Central memory CD8-positive, alpha-beta T cell (primary cell): Measurements from ENCODE around the gene GTF2A1.

Experiments used
- ATAC-seq: fragments of 150-1000 bp; cut with Tn5 transposase; replicated peaks from 2 replicates; pipeline ENCODE4 v1.10.0; 2022; ENCODE audit warnings: mild to moderate bottlenecking, moderate FRiP score, moderate number of reproducible peaks; ENCODE audit not compliant: poor library complexity, severe bottlenecking; ENCODE audit errors: extremely low read depth
- DNase-seq, 2 donors: peaks; one replicate each; pipeline ENCODE4 v3.0.0; 2021; ENCODE audit warnings: low spot score in 2 of 2
- H3K27ac Mint-ChIP-seq: one replicate; pipeline ENCODE4 v1.8.0; 2022; ENCODE audit warnings: low read depth, mild to moderate bottlenecking, moderate library complexity, mixed read lengths
- H3K27me3 Mint-ChIP-seq: one replicate; pipeline ENCODE4 v1.8.0; 2022; ENCODE audit warnings: mixed read lengths
- H3K36me3 Mint-ChIP-seq: one replicate; pipeline ENCODE4 v1.8.0; 2022; ENCODE audit warnings: mild to moderate bottlenecking, moderate library complexity, mixed read lengths; ENCODE audit not compliant: insufficient read depth
- H3K4me1 Mint-ChIP-seq: one replicate; pipeline ENCODE4 v1.8.0; 2022; ENCODE audit warnings: mixed read lengths
- H3K4me3 Mint-ChIP-seq: one replicate; pipeline ENCODE4 v1.8.0; 2022; ENCODE audit warnings: mild to moderate bottlenecking, moderate library complexity, mixed read lengths
- H3K9me3 Mint-ChIP-seq: one replicate; pipeline ENCODE4 v1.8.0; 2022; ENCODE audit warnings: mixed read lengths

Gene GTF2A1

DNA sequence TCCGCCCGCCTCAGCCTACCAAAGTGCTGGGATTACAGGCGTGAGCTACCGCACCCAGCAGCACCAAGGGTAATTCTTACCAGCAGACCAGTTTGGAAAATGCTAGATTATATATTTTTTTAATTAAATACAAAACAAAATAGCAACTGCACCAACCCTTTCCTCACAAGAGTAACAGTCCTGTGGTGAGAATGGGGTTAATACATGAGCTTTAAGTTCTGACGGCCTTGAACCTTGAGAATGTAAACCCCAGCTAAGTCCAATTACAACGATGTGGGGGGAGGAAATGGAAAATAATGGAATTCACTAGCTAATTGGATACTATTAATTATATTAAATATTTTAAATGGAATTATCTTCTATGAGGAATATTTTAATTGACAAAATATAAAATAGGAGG is 82.3 kb downstream of the GTF2A1 start:
- H3K27me3 Mint-ChIP-seq: no peaks in the 10 kb centered on the region
- H3K36me3 Mint-ChIP-seq: no peaks in the 10 kb centered on the region
- DNase-seq (no peak), ATAC-seq (no peak)
- no peaks in the 10 kb centered on the region for H3K4me1 Mint-ChIP-seq
- H3K9me3 Mint-ChIP-seq: no peaks in the 10 kb centered on the region
- H3K4me3 Mint-ChIP-seq: no peak overlapping the region
- H3K27ac Mint-ChIP-seq: no peak overlapping the region

- Mint-ChIP-seq H3K27ac (no peak overlapping the region), H3K4me3 (no peak overlapping the region)
Measured at GRCh38 chr14:81137316-81137715, 83.4 kb downstream of the GTF2A1 start.

GRCh38 chr14:81133400-81133799 is 87.4 kb downstream of the GTF2A1 start:
- H3K9me3 Mint-ChIP-seq: no peaks in the 10 kb centered on the region
- H3K4me1 Mint-ChIP-seq: no peaks in the 10 kb centered on the region
- H3K36me3 Mint-ChIP-seq: no peaks in the 10 kb centered on the region
- no peaks in the 10 kb centered on the region for H3K27me3 Mint-ChIP-seq
- DNase-seq (no peak), ATAC-seq (no peak)
- no peak overlapping the region for H3K27ac Mint-ChIP-seq
- H3K4me3 Mint-ChIP-seq: no peak overlapping the region

More at GRCh38 chr14:81137316-81137715, 83.4 kb downstream of the GTF2A1 start:
- no peaks in the 10 kb centered on the region for H3K4me1 Mint-ChIP-seq
- no peaks in the 10 kb centered on the region for H3K9me3 Mint-ChIP-seq
- DNase-seq: no peak
- no peak for ATAC-seq
- H3K27me3 Mint-ChIP-seq: no peaks in the 10 kb centered on the region
- no peaks in the 10 kb centered on the region for H3K36me3 Mint-ChIP-seq

GRCh38 chr14:81132468-81132867 is 88.3 kb downstream of the GTF2A1 start:
- Mint-ChIP-seq H3K9me3 (no peaks in the 10 kb centered on the region), H3K27ac (no peak overlapping the region), H3K36me3 (no peaks in the 10 kb centered on the region), H3K4me1 (no peaks in the 10 kb centered on the region), H3K4me3 (no peak overlapping the region), H3K27me3 (no peaks in the 10 kb centered on the region)
- DNase-seq (no peak), ATAC-seq (no peak)

DNA sequence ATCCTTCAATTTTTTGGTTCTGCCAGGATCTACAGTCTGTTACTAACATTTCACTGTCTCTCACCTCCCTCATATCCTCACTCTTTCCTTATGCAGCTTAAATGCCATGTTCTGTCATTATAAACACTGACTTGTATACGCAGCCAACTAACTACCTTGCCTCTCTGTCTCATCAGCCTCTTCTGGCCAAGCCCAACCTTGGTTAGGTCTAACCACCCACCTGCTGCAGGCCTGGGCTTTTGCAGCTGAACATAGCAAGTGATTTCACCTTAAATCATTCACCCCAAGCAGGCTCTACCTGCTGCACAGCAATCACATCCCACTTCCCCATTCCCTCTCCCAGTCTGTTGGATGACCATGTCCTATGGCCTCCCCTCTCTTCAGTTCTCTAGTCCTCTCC is 91.5 kb downstream of the GTF2A1 start:
- Mint-ChIP-seq H3K4me1 (no peaks in the 10 kb centered on the region), H3K27ac (no peak overlapping the region), H3K27me3 (no peaks in the 10 kb centered on the region), H3K4me3 (no peak overlapping the region), H3K36me3 (no peaks in the 10 kb centered on the region), H3K9me3 (no peaks in the 10 kb centered on the region)
- DNase-seq (no peak), ATAC-seq (no peak)

DNA sequence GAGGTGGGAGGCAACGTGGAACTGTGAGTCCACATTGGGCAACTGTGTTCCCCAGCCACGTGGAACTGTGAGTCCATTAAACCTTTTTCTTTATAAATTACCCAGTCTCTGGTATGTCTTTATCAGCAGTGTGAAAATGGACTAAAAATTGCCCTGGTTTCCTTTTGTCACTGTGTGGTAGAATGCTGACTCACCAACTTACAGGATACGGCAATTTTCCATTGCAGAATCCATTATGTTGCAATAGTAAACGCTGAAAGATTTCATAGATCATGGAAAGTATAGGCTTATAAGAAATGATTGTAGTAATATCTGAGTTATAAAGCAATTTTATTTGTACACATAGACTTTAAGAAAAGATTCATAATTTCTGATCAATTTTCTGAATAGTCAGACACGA is 93.0 kb downstream of the GTF2A1 start:
- DNase-seq: no peak
- Mint-ChIP-seq H3K9me3 (no peaks in the 10 kb centered on the region), H3K36me3 (no peaks in the 10 kb centered on the region), H3K4me1 (no peaks in the 10 kb centered on the region), H3K27me3 (no peaks in the 10 kb centered on the region), H3K4me3 (no peak overlapping the region), H3K27ac (no peak overlapping the region)
- no peak for ATAC-seq

GRCh38 chr14:81125536-81125935 is 95.2 kb downstream of the GTF2A1 start:
- Mint-ChIP-seq H3K4me1 (no peaks in the 10 kb centered on the region), H3K27me3 (no peaks in the 10 kb centered on the region), H3K4me3 (no peak overlapping the region), H3K36me3 (no peaks in the 10 kb centered on the region), H3K9me3 (no peaks in the 10 kb centered on the region), H3K27ac (no peak overlapping the region)
- ATAC-seq (no peak), DNase-seq (no peak)
